Measurements from ENCODE around the gene C10orf90.

DNA sequence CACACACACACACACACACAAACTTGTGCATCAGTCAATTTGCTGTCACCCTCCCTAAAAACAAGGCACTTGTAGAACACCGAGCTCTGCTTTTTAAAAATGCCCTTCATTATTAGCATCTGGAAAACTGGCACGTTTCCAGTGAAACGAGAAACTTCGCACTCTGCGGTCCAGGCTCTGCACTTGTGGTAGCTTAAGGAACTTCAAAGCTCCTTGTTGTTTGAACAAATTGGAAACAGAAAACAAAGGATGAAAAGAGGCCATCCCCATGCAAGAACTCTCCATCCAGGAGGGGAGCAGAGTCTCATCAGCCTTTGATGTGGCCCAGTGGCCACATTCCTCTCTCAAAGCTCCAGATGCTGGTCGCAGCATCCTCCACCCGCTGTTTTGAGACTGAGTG, 105.1 kb downstream of the C10orf90 start:
- no peak for TF ChIP-seq EZH2phosphoT487 (IDR thresholded peaks at IDR 0.05)
- TF ChIP-seq, protein P1, sequence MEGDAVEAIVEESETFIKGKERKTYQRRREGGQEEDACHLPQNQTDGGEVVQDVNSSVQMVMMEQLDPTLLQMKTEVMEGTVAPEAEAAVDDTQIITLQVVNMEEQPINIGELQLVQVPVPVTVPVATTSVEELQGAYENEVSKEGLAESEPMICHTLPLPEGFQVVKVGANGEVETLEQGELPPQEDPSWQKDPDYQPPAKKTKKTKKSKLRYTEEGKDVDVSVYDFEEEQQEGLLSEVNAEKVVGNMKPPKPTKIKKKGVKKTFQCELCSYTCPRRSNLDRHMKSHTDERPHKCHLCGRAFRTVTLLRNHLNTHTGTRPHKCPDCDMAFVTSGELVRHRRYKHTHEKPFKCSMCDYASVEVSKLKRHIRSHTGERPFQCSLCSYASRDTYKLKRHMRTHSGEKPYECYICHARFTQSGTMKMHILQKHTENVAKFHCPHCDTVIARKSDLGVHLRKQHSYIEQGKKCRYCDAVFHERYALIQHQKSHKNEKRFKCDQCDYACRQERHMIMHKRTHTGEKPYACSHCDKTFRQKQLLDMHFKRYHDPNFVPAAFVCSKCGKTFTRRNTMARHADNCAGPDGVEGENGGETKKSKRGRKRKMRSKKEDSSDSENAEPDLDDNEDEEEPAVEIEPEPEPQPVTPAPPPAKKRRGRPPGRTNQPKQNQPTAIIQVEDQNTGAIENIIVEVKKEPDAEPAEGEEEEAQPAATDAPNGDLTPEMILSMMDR (IDR thresholded peaks at IDR 0.05): no peak
- TF ChIP-seq EZH2 (IDR thresholded peaks at IDR 0.05): no peak

All from neural progenitor cell (in vitro differentiated cells).